GM12878 (cell line): ENCODE results near the gene RGS1. TPM values are rescaled to one million over a fixed set of nuclear protein-coding genes. Genes with fewer than 3 reads are reported as not detected.

ENCODE experiments used
- CEBPZ ChIP-seq: fragments of 150-350 bp; IDR thresholded peaks from 2 replicates; pipeline ENCODE4 v1.6.1; 2016; ENCODE audit warnings: low read depth, low read length
- CREB1 ChIP-seq: IDR thresholded peaks from 2 replicates; pipeline ENCODE4 v1.6.1; 2012; ENCODE audit warnings: low read depth, mild to moderate bottlenecking, inconsistent platforms
- CTCF ChIP-seq, 3 experiments: IDR thresholded peaks in 2 of 3; conservative IDR thresholded peaks in 1 of 3; 2 replicates each; pipeline ENCODE4 v1.5.1; 2011; ENCODE audit warnings: low read depth in 3 of 3, low read length in 3 of 3, mild to moderate bottlenecking in 3 of 3, control low read depth in 2 of 3, moderate library complexity in 2 of 3, inconsistent platforms in 1 of 3, mixed read lengths in 1 of 3; ENCODE audit not compliant: control insufficient read depth in 2 of 3, insufficient read depth in 1 of 3; ENCODE audit errors: extremely low read depth in 1 of 3
- ETV6 ChIP-seq, 2 experiments: fragments of 450-650 bp in 1 of 2; IDR thresholded peaks in 1 of 2; conservative IDR thresholded peaks in 1 of 2; 2 replicates each; pipeline ENCODE4 v1.6.1; 2014; ENCODE audit warnings: antibody characterized with exemption in 1 of 2, borderline replicate concordance in 1 of 2, low read depth in 1 of 2, mild to moderate bottlenecking in 1 of 2, moderate library complexity in 1 of 2
- GATAD2B ChIP-seq: fragments of 450-650 bp; conservative IDR thresholded peaks from 2 replicates; pipeline ENCODE4 v1.6.1; 2017; ENCODE audit warnings: low read depth, mild to moderate bottlenecking, moderate library complexity
- HDAC2 ChIP-seq: fragments of 200-600 bp; sonication (generic); IDR thresholded peaks from 2 replicates; pipeline ENCODE4 v1.6.1; 2017
- HDGF ChIP-seq: fragments of 450-650 bp; IDR thresholded peaks from 2 replicates; pipeline ENCODE4 v1.6.1; 2016; ENCODE audit warnings: antibody characterized with exemption
- IRF4 ChIP-seq: IDR thresholded peaks from 2 replicates; pipeline ENCODE4 v1.6.1; 2011; ENCODE audit warnings: low read depth, low read length
- MEF2B ChIP-seq: fragments of 450-650 bp; IDR thresholded peaks from 2 replicates; pipeline ENCODE4 v1.6.1; 2018; ENCODE audit warnings: mild to moderate bottlenecking, moderate library complexity; ENCODE audit not compliant: partially characterized antibody, poor library complexity, severe bottlenecking
- NBN ChIP-seq: fragments of 450-650 bp; IDR thresholded peaks from 2 replicates; pipeline ENCODE4 v1.6.1; 2016
- NFXL1 ChIP-seq: fragments of 450-650 bp; IDR thresholded peaks from 2 replicates; pipeline ENCODE4 v1.6.1; 2017; ENCODE audit warnings: antibody characterized with exemption, mild to moderate bottlenecking, borderline replicate concordance
- NR2C1 ChIP-seq: fragments of 450-650 bp; IDR thresholded peaks from 2 replicates; pipeline ENCODE4 v1.6.1; 2017; ENCODE audit warnings: antibody characterized with exemption, mild to moderate bottlenecking, moderate library complexity
- POU2F2 ChIP-seq: IDR thresholded peaks from 3 replicates; pipeline ENCODE4 v1.6.1; 2011; ENCODE audit warnings: low read depth, mild to moderate bottlenecking, low read length, borderline replicate concordance
- RCOR1 ChIP-seq: conservative IDR thresholded peaks from 2 replicates; pipeline ENCODE4 v1.6.1; 2012; ENCODE audit warnings: low read depth, low read length, improper control_type of control experiment
- SMAD5 ChIP-seq: IDR thresholded peaks from 2 replicates; pipeline ENCODE4 v1.6.1; 2016; ENCODE audit warnings: antibody characterized with exemption, low read depth
- SREBF2 ChIP-seq: IDR thresholded peaks from 2 replicates; pipeline ENCODE4 v1.6.1; 2012; ENCODE audit warnings: mild to moderate bottlenecking, low read length
- TCF12 ChIP-seq: IDR thresholded peaks from 2 replicates; pipeline ENCODE4 v1.6.1; 2011; ENCODE audit warnings: low read depth, mild to moderate bottlenecking, low read length
- ZBED1 ChIP-seq: IDR thresholded peaks from 2 replicates; pipeline ENCODE4 v1.6.1; 2016; ENCODE audit warnings: borderline replicate concordance
- ZBTB11 ChIP-seq: fragments of 450-650 bp; formaldehyde crosslinking; IDR thresholded peaks from 2 replicates; pipeline ENCODE4 v1.5.0; 2022; ENCODE audit warnings: mild to moderate bottlenecking, missing genetic modification characterization
- ZNF207 ChIP-seq: fragments of 450-650 bp; IDR thresholded peaks from 2 replicates; pipeline ENCODE4 v1.6.1; 2014; ENCODE audit warnings: antibody characterized with exemption, mild to moderate bottlenecking, borderline replicate concordance
- ZSCAN29 ChIP-seq: fragments of 450-650 bp; IDR thresholded peaks from 2 replicates; pipeline ENCODE4 v1.6.1; 2017; ENCODE audit warnings: mild to moderate bottlenecking, moderate library complexity
- polyA plus RNA-seq, 11 experiments: library from polyadenylated mRNA; depleted of rRNA in 4 of 11; unstranded in 6 of 11; stranded (reverse) in 5 of 11; fragments of >200 nt; fragmentation: Nextera tagmentation in 4 of 11; fragmentation: Illumina TruSeq in 1 of 11; extraction: Ambion mirVana in 4 of 11; extraction: Trizol in 1 of 11; gene quantifications; 1 replicate in 1 of 11; 2 replicates in 10 of 11; pipeline versions ENCODE4 v1.2.1 to v1.2.3, GENCODE V29; 2011 to 2016; ENCODE audit warnings: inconsistent platforms in 2 of 11, missing spikeins in 2 of 11, low read depth in 1 of 11
- total RNA-seq, 4 experiments: library from RNA; depleted of rRNA in 3 of 4; stranded (reverse); fragments of >200 nt in 3 of 4; fragmentation: Illumina TruSeq in 1 of 4; extraction: Trizol in 1 of 4; gene quantifications; 2 replicates each; pipeline versions ENCODE4 v1.2.1 to v1.2.3, GENCODE V29; 2013 to 2021

Gene RGS1
- total and polyA plus RNA-seq, 10 of the 15 experiments (the other 5 are each of a cell fraction or from before 2014, with no cell fraction given): 20.7 to 882 (median 45.9) TPM

GRCh38 chr1:192609110-192610079 lies 33.8 kb downstream of the RGS1 start (continued):
- peak; percentile 86 for TF ChIP-seq MEF2B
- TF ChIP-seq ZBTB11 (CRISPR knock-in tag): no peak
- peak in 1 of 2 experiments; percentile 75; a peak in 2 of 4 replicates for TF ChIP-seq ETV6 (conservative IDR thresholded peaks at IDR 0.05 in 1 of 2, IDR thresholded peaks at IDR 0.05 in 1 of 2; ENCODE audit: borderline replicate concordance in 1 of 2, low read depth in 1 of 2)
- TF ChIP-seq NR2C1: no peak
- TF ChIP-seq HDAC2: no peak
- peak; percentile 52; the same call in 1 of the 2 replicates for TF ChIP-seq ZNF207
- peak; percentile 98 for TF ChIP-seq GATAD2B
- TF ChIP-seq CREB1: peak; percentile 88
- no peak for TF ChIP-seq CEBPZ
- TF ChIP-seq SREBF2: no peak
- TF ChIP-seq POU2F2: peak; percentile 93
- TF ChIP-seq CTCF (IDR thresholded peaks at IDR 0.05 in 2 of 3, conservative IDR thresholded peaks at IDR 0.05 in 1 of 3; ENCODE audit: control insufficient read depth in 2 of 3, extremely low read depth in 1 of 3, insufficient read depth in 1 of 3, low read depth in 3 of 3, low read length in 3 of 3): peak in 2 of 3 experiments; percentile 6 to 55; a peak in 3 of 6 replicates
- no peak for TF ChIP-seq ZSCAN29
- no peak for TF ChIP-seq SMAD5
- TF ChIP-seq ZBED1: peak; percentile 70; the same call in 1 of the 2 replicates
- TF ChIP-seq TCF12: peak; percentile 98
- peak; percentile 97 for TF ChIP-seq IRF4
- TF ChIP-seq NFXL1: no peak
- TF ChIP-seq HDGF: no peak
- TF ChIP-seq NBN: peak; percentile 97
- TF ChIP-seq RCOR1: 0 out of 2 replicates have a peak, but pooled peaks have one; percentile 89
